C1 segment of cervical spinal cord (tissue), 14 donors: ENCODE measurements around the gene SMAD5.

Source experiments
- DNase-seq, 14 donors: peaks; one replicate each; lab custom pipeline; 2025; lab: John Stamatoyannopoulos, UW

The SMAD5 gene

DNA sequence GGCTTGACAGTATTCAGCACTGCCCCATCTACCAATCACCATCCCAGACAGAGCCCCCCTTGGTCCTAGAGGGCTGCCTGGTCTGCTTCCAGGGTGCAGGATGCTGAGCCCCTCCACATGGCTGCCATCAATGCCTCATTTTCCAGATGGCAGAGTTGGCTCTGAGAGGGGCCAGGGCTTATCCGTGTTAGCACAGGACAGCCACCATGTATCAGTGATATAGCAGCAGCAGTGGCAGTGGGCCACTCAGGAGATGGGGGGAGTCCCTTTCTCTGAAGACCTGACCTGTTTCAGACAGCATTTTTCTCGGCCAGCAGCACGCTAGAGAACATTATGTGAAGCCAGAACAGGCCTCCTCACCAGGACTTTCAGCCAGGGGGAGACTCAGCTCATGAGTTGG, 61.9 kb downstream of the SMAD5 start:
- DNase-seq: no peak

DNA sequence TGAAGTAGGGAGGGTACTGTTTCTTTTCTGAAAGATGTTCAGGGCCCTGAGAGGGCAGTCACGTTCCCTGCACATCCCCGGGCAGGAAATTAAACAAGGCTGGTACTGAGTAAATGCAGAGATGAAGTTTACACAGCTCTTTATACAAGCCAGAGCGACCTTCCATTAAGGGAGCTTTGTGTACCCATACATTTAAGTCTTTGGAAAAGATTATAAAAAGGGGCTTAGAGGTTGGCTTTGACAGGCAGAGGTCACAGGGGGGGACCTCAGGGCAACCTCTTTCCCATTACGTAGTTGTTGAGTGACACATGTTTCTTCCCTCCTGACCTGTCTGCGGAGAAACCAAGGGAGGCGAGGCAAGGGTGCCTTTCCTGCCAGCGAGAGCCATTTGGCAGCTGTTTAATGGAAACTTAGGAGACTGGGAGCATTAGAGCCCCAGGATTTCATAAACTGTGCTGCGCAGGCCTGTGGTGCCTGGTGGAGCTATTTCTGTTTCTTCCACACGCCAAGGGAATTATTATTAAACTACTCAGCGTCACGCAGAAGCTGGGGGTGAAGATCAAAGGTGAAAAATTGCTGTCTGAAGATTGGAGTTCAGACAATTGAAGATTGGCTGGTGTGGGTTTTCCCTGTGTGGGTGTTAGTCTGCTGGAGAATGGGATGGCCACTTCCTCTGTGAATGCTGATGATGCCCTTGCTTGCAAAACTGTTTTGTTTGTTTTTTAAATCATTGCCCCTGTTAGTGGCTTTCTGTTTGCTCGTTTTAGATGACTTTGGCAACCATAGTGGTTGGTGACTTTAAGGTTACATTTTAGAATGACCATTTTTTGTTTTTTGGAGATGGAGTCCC, 63.6 kb downstream of the SMAD5 start:
- DNase-seq: peak in 3 of 14 donors; percentile 15 to 28 (median 17)

DNA sequence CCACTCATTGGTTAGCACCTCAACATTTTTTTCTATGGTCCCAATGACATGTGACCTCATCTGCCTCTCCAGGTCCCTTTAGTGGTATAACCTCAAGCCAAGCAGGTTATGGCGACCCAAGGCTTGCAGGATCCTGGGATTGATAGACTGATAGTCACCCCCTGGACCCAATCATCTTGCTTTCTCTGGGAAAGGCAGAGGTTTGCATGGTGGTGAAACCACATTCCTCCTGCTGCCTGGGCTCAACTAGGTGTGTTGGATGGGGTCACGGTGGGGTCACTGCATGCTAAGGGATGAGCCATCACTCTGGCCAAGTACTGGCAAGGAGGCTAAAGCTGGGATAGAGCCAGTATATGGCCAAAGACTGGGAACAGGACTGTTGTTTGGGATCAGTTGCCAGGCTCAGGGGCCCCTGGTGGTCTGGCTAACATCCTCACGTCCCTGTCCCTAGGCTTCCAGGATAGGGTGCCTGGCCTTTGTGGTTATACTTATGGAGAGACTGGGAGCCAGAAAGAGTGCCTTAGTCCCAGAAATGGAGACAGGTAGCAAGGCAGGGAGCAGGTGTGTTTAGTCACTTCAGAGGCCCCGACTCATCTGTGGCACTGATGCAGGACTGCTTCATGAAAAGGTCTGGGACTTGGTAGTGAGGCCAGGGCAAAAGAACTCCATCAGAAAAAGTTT, 65.0 kb downstream of the SMAD5 start:
- no peak for DNase-seq

DNA sequence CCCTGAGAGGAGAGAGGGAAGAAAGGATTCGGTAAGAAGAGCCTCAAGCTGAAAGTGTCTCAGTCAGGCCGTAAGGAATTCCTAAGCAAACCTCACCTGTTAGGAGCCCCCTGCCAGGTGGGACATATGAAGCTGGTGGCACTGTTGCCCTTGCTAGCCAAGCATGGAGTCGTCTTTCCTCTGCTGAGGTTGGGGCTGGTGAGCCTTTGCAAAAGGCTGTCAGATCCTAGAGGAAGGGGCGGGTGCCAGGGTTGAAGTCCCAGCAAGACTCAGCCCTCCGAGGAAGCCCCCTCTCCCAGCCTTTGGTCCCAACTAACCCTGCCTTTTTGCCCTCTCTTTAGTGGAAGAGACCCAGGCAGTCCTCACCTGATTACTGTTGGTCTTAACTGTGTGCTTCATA, 65.8 kb downstream of the SMAD5 start:
- no peak for DNase-seq

DNA sequence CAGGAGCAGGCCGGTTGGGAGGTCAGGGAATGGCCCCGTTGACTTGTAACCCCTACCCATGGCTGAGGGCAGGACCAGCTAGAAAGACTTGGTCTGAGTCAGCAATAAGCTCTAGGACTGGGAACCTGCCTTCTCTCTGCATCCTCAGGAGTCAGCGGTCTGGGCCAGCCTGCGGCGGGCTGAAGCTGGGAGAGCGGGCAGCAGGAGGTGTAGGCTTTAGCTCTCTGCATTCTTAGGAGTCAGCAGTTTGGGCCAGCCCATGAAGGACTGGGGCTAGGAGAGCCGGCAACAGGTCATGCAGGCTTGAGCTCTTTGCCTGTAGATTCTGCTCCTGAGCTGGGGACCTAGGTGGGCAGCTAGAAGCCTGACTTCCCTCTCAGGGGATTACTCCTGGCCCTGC, 66.8 kb downstream of the SMAD5 start:
- DNase-seq: no peak

DNA sequence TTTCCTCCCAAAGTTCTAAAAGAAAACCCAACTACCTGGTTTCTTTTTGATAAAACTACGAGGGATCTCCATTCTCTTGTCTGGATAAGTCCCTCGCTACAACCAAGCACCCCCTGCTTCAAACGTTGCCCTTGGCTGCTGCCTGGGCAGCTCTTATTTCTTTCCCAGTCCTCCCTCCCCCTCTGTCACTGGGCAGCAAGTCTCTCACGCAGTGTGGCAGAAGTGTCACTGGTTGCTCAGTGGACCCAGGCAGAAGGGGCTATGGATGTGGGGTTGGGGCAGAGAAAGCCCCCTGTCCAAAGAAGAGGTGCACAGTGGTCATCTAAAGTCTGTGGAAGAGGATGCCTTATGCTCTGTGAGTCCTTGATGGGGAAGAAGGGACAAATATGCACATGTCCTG, 67.5 kb downstream of the SMAD5 start:
- no peak for DNase-seq

DNA sequence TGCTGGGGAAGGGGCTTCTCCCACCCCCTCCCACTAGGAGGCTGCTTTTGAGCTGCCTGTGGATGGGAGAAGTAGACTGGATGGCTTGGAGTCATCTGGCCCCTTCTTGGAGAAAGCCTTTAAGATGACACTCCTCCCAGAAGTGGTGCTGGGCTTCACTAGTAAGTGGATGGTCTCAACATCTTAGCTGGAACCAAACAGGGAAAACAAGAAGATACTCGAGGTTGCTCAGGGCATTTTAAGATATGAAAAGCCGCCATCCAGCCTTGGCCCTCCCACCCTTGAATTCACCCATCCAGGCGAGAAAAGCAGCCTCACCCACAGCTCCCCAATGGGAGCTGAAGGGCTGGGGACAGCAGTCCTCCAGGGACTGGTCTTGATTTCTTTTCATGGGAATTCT, 68.1 kb downstream of the SMAD5 start:
- DNase-seq: no peak

DNA sequence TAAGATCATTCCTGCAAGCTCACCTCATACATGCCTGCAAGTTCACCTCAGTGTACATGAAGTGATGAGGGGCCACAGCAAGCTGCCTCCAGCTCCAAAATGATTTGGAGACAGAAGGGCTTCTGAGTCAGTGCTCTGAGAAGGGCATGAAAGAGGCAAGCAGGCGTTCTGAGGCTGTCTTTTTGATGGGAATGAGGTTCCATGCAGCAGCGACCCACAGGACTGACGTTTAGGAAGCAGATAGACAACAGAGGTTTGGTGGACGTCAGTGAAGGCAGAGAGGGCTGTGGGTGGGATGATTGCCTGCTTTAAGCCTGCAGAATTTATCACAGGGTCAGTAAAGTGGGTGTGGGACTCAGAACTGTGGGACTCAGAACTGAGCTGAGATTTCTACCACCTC, 69.2 kb downstream of the SMAD5 start:
- DNase-seq: no peak

DNA sequence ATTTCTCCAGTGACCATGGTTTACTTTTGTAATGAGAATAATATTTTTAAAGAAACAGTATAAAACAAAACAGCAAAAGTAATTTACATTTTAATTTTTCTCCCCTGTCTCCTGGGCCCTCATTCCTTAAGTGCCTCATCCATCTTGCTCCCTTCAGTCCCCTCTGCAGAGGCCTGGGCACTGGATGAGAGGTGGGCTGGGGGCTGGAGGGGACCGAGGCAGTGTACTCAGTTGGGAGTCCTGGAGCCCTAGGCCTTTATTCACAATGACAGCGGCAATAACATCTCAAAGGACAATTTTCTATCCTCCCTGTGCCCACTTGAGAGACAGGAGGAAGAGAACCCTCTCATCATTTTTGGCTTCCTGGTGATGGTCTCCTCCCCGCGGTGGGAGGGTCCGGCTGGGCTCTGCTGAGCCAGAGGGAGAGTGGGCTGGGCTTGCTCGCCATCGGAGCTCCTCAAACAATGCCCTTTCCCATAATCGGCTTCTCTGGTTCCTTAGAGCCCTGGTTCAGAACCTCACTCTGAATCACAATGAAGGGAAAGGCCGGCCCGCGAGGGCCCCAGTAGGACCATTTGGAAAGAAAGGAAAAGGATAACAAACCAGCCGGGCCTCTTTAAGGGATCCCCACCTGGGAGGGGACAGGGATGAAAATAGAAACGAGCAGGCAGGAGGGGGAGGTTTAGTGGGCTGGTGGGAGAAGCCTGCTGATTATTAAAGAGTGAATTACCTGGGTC, 70.0 kb downstream of the SMAD5 start:
- DNase-seq: no peak

DNA sequence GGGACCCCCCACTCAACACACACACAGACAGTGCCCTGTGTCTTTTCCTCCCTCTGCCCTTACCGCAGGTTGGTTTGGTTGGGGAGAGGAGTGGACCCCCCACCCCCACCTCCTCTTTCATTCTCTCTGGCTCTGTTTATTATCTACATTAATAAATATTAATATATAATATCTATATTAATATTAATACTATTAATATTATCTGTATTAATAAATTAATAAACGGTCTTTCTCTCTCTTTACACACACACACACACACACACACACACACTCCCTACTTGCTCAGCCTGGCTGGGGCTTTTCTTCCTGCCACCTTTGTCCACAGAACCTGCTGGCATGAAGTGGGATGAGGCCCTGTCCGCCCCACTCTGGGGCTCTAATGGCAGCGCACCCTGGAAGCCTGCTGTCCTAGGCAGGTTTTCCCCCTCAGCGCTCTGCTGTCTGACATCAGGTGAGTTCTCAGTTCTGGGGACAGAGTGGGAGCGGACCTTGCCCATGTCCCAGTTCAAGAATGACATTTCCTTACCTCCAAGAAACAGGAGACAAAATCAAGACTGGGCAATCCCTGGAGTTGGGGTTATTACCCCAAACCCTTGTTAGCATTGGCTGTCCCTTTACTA, 70.8 kb downstream of the SMAD5 start:
- no peak for DNase-seq

DNA sequence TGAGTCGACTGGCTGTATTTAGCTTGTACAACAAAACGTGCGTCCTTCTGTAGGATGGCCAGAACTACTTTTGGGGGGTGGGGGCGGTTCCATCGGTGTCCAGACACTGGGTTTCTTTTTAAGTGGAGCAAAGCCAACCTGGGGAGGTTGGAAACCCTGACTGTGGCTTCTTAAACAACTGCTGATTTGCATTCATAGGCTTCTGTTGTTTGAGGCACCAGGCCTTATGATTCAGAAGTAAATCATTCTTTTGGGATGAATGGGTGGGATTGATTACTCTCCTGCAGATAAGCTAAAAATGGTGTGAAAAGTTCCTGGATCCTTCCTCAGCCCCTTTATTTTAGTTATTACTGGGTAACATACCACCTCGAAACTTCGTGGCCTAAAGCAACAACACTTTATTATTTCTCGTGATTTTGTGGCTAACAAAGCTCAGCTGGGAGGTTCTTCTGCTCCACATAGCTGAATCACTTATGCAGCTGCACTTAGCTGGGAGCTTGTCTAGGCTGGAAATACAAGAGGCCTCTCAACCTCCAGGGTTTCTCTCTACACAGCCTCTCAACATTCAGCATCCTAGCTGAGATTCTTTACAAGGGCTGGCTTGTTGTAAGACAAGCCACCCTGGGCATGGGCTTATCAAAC, 72.5 kb downstream of the SMAD5 start:
- DNase-seq: no peak

DNA sequence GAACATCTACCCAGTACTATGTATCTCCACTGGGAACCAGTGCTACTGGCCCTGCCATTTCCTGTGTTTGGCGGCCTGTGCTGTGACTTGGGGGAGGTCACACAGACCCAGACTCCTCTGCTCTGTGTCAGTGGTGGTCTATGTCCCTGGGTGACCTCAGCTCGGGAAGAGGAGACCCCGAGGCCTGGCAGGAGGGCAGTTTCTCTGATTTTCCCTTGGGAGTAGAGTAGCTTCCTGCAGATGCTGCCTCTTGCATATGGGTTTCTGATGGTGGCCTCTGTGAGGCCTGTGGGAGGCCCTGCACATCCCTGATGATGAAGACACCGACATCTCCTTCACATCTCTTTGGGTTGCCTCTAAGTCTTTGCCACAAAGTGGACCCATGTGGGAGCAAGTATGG, 73.3 kb downstream of the SMAD5 start:
- DNase-seq: no peak

DNA sequence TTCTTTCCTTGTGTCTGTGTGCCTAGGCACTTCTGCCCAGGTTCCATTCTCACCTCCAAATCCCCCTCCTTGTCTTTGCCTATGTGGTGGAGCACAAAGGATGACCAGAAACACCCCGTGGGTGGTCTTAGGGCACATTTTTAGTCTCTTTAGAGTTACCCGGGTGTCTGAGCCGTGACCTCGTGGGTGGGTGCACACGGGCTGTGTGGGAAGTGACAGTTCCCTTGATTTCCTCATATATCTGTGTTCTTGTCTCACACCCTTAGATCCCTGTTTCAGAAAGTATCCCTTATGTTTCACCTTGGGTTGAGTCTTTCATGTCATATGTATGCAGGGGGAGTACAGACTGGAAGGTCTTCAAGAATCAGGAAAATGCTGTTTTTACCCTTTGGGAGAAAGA, 73.7 kb downstream of the SMAD5 start:
- no peak for DNase-seq

DNA sequence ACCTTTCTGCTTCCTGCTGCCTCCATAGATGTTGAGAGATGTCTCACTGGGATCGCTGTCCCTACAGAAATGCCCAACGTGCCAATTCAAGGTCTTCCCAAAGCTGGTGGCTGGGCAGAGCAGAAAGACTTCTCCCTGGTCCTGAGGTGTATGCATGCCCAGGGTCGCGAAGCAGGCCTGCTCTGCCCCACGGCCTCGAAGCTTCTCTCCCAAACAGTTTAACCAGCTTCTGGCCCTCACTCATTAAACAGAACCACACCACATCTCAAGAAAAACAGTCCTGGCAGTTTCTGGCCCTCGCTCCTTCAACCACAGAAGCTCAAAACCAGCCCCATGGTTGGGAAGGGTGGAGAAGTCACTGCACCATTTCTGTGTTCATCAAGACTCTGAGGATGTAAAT, 75.0 kb downstream of the SMAD5 start:
- no peak for DNase-seq

DNA sequence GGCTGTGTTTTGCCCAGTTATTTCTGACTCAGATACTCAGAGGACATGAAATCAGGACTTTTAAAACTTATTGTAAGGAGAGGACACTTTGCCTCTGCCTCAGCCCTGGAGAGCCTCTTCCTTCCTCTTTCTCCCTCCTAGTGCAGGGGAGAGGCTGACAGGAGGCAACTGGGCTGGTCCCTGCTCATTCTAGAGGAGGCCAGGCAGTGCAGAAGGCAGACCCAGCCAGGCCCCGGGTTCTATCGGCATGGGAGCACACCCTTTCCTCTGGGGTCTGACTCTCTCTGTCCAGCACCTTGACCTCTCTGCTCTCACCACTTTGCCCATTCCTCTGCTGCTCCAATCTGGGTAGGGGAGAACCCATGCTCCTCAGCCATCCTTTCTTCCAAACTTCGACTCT, 76.3 kb downstream of the SMAD5 start:
- no peak for DNase-seq

DNA sequence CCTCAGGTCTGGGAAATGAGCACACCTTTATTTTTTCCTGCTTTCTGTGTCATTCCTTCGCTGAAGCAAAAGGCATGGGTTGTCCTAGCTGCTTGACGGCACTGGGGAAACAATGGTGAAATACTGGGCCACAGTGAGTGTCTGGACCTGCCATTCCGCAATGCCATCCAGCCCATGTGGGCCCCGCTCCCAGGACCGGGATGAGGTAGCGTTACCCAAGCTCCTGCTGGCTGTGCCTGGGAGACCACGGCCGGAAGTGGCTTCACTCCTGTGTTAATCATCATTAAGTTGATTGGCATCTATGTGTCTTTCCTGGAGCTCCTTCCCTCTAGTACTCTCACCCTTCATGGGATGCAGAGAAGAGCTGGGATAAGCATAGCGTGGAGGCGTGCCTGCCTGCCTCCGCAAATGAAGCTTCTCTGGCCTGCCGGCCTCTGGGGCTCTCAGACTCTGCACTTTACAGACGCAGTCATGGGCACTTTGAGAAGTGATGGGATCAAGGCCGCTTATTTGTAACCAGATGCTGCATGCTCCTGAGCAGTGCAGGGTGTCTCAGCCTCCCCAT, 76.8 kb downstream of the SMAD5 start:
- no peak for DNase-seq

DNA sequence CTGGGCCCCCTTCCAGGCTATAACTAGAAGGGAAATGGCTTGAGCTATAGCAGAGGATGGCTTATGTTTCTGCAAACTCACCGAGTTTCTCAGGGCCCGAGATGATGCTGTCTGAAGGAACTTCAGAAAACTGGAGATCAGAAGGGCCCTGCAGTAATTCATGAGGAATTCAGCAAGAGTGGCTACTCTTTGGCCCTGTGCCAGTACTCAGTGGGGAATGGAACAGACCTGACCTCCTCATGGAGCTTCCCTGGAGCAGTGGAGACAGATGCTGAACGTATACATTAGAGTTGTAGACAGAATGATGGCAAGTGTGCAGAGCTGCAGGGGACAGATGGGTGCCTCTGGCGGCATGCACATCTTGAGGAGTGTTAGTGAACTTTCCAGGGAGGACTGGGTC, 77.6 kb downstream of the SMAD5 start:
- no peak for DNase-seq

DNA sequence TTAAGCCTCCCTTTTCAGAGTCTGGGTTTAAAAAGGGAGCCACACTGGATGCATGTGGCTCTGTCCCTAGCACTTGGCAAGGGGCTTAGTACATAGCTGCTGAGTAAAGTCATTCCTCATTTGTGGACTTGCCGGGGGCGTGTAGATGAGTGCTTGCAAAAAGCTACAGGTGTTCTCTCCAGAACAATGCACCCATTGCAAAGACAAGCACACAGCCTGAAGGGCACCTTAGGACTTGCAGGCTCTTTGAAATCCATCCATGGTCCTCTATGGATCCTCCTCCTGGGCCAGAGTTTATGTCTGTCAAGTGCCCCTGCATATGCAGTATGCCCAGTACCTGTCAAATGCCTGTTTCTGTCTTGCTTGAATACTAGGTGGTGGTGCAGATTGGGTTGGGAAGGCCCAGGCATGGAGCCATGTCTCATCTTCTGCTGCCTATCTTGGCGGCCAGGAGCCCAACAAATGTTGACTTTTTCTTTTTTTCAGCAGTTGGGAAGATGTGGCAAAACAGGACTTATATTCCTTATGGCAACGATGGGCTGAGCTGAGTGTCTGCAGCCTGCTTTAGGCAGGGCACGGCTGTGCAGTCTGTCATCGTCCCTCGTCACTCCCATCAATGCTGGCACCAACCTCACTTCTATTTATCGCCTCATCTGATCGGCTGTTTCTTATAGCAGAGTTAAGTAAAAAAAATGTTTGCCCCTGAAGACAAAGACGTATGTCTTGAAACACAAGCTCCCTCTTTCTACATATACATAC, 78.8 kb downstream of the SMAD5 start:
- DNase-seq: no peak

DNA sequence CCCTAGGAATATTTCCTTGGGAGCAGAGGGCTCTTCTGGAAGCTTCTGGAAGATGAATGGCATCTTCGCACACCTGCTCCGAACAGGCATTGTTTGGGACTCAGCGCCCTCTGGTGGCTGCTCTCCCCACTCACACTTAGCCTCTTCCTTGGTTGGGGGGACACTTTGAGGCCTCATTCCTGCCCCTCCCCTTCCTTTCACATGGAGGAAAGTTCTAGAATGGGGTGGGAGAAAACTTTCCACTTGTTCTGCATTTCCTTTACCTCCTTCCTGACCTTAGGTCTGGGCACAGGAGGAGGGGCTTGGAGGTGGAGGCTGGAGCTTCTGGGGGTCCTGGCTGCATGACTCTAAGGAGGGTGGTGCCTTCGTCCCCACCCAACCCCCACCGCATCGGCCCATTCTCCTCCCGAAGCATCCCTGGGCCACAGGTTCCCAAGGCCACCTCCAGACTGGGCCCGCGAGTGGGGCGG, 79.6 kb downstream of the SMAD5 start:
- DNase-seq: peak in 8 of 14 donors; percentile 8 to 49 (median 26)

DNA sequence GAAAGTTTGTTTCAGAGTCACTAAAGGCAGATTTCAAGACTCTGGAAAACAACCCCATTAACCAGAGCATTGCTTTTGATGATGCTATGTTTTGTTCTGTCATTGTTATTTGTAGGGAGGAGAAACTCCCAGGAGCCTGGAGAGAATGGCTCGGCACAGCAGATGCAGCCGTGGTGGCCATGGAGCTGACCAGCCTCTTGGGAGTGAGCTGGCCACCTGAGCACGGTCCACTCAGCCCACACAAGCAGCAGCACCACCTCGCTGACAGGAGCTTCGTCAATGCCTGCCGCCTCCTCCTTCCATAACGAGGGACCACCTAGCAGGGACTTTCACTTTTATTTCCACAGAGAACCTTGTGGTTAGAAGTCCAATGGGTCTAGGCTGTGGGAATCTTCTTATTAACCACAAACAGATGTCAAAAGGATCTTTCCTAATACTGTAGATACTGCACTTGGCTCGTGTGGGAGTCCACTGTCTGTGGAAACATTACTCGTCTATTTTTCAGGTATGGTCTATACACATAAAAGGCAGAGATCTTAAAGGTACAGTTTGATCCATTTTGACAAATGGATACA, 81.4 kb downstream of the SMAD5 start:
- no peak for DNase-seq
